OCI-LY1 (cell line): ENCODE data around the gene DNAJC6.

Source experiments
- EZH2 ChIP-seq: fragments of 200-600 bp; sonication (generic), shearing (Covaris generic); IDR thresholded peaks from 2 replicates; pipeline ENCODE4 v1.8.0; 2017; ENCODE audit warnings: borderline replicate concordance, mixed run types, mild to moderate bottlenecking, antibody characterized with exemption, low read length, moderate library complexity, mixed read lengths
- TF ChIP-seq, protein P1 (sequence below): fragments of 200-600 bp; sonication (generic), shearing (Covaris generic); IDR thresholded peaks from 2 replicates; pipeline ENCODE4 v1.5.1; 2017; ENCODE audit warnings: mild to moderate bottlenecking, antibody characterized with exemption, low read length, moderate library complexity, mixed read lengths

DNA sequence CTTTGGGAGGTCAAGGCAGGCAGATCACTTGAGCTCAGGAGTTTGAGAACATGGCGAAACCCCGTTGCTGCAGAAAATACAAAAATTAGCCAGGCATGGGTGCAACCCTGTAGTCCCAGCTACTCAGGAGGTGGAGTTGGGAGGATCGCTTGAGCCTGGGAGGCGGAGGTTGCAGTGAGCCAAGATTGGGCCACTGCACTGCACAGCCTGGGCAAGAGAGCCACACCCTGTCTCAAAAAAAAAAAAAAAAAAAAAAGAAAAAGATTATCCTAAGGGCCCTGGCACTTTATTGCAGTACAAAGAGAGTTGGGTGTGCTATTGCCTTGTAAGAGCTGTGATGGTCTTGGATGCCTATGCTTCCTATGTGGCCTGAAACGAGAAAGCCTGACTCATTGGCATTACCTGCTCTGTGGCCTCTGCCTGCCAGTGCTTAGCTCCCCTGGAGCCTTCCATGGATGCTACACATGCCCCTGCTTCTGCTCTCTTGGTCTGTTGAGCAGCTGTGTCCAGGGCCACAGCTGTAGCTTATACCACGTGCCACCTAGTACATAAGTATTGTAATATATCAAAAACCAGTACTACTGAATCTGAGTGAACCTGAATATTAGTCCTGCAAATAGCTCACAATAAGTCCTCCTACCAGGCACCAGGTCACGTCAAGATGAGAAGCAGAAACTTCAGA is 45.8 kb downstream of the DNAJC6 start:
- TF ChIP-seq, protein P1, sequence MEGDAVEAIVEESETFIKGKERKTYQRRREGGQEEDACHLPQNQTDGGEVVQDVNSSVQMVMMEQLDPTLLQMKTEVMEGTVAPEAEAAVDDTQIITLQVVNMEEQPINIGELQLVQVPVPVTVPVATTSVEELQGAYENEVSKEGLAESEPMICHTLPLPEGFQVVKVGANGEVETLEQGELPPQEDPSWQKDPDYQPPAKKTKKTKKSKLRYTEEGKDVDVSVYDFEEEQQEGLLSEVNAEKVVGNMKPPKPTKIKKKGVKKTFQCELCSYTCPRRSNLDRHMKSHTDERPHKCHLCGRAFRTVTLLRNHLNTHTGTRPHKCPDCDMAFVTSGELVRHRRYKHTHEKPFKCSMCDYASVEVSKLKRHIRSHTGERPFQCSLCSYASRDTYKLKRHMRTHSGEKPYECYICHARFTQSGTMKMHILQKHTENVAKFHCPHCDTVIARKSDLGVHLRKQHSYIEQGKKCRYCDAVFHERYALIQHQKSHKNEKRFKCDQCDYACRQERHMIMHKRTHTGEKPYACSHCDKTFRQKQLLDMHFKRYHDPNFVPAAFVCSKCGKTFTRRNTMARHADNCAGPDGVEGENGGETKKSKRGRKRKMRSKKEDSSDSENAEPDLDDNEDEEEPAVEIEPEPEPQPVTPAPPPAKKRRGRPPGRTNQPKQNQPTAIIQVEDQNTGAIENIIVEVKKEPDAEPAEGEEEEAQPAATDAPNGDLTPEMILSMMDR, result no peak
- no peak for TF ChIP-seq EZH2
